ENCODE measurements around the gene USF3. TPM values are rescaled to one million over a fixed set of nuclear protein-coding genes. Genes with fewer than 3 reads are reported as not detected.
A peak's percentile ranks its signal among the peaks of the same experiment; 100 is the strongest.

The USF3 gene
- total and polyA plus RNA-seq, 2 of the 13 experiments (the other 11 are each of a cell fraction or from before 2014, with no cell fraction given), result 6.3 to 15.2 TPM

GRCh38 chr3:113664523-113665094 lies 31.8 kb downstream of the USF3 start (continued):
- TF ChIP-seq ZFP41 (CRISPR knock-in tag; IDR thresholded peaks at IDR 0.05; ENCODE audit: borderline replicate concordance) (no peak), ZNF674 (CRISPR knock-in tag; IDR thresholded peaks at IDR 0.05; ENCODE audit: low read depth) (no peak), HNF1A (IDR thresholded peaks at IDR 0.05; ENCODE audit: low read depth) (no peak), HNF1A (CRISPR knock-in tag; IDR thresholded peaks at IDR 0.05; ENCODE audit: borderline replicate concordance) (no peak), NFRKB (IDR thresholded peaks at IDR 0.05) (no peak), KAT7 (CRISPR knock-in tag; IDR thresholded peaks at IDR 0.05; ENCODE audit: borderline replicate concordance) (0 out of 2 replicates have a peak, but pooled peaks have one; percentile 33), ARID5B (CRISPR knock-in tag; IDR thresholded peaks at IDR 0.05) (0 out of 2 replicates have a peak, but pooled peaks have one; percentile 15), ZNF496 (CRISPR knock-in tag; IDR thresholded peaks at IDR 0.05; ENCODE audit: insufficient replicate concordance) (no peak), ZNF530 (CRISPR knock-in tag; IDR thresholded peaks at IDR 0.05; ENCODE audit: low read depth) (no peak), RAD21 (CRISPR knock-in tag; IDR thresholded peaks at IDR 0.05) (no peak), FOXA3 (CRISPR knock-in tag; IDR thresholded peaks at IDR 0.05) (0 out of 2 replicates have a peak, but pooled peaks have one; percentile 41), CHD4 (IDR thresholded peaks at IDR 0.05; ENCODE audit: borderline replicate concordance, low read length) (no peak), ZSCAN22 (CRISPR knock-in tag; IDR thresholded peaks at IDR 0.05) (peak; percentile 98), NFE2L1 (CRISPR knock-in tag; IDR thresholded peaks at IDR 0.05; ENCODE audit: borderline replicate concordance) (no peak), ATF1 (CRISPR knock-in tag; IDR thresholded peaks at IDR 0.05) (no peak), ZNF292 (CRISPR knock-in tag; IDR thresholded peaks at IDR 0.05; ENCODE audit: borderline replicate concordance, low read depth) (no peak), SIN3A (IDR thresholded peaks at IDR 0.05; ENCODE audit: borderline replicate concordance, low read depth, low read length) (no peak), MED1 (CRISPR knock-in tag; IDR thresholded peaks at IDR 0.05) (0 out of 2 replicates have a peak, but pooled peaks have one; percentile 13), ZSCAN25 (CRISPR knock-in tag; IDR thresholded peaks at IDR 0.05) (no peak), ZNF747 (CRISPR knock-in tag; IDR thresholded peaks at IDR 0.05; ENCODE audit: borderline replicate concordance) (no peak), REPIN1 (CRISPR knock-in tag; IDR thresholded peaks at IDR 0.05; ENCODE audit: borderline replicate concordance, low read depth) (0 out of 2 replicates have a peak, but pooled peaks have one; percentile 28), TFDP2 (CRISPR knock-in tag; IDR thresholded peaks at IDR 0.05) (0 out of 2 replicates have a peak, but pooled peaks have one; percentile 16)
